Right lobe of liver (tissue), 6 donors: Measurements from ENCODE around the gene TXNDC15. TPM values are rescaled to one million over a fixed set of nuclear protein-coding genes. Genes with fewer than 3 reads are reported as not detected.
"Not testable (repeated sequence)": the region's sequence is repeated elsewhere in the genome, so short reads cannot be mapped to it uniquely, and the experiment has no call there.

Source experiments
- ATAC-seq, 4 donors: fragments of 200-7000 bp; cut with Tn5 transposase; one replicate each; pipeline ENCODE4 v1.9.1; 2020; ENCODE audit warnings: mild to moderate bottlenecking in 4 of 4, moderate library complexity in 4 of 4
- DNase-seq, 3 donors: peaks; one replicate each; pipeline ENCODE4 v3.0.0-alpha.2; 2020
- H3K27ac ChIP-seq, 3 donors: fragments of 200-600 bp; one replicate each; pipeline ENCODE4 v1.8.0; 2022
- H3K27me3 ChIP-seq, 2 donors: fragments of 200-600 bp; one replicate each; pipeline ENCODE4 v1.8.0; 2022
- H3K36me3 ChIP-seq, 4 donors: fragments of 200-600 bp; sonication (generic) in 1 of 4; one replicate each; pipeline versions ENCODE4 v1.5.1 to v1.8.0; 2017 to 2022; ENCODE audit warnings: control low read depth in 1 of 4
- H3K4me1 ChIP-seq, 4 donors: fragments of 200-600 bp; sonication (generic) in 1 of 4; one replicate each; pipeline versions ENCODE4 v1.5.1 to v1.8.0; 2017 to 2022; ENCODE audit warnings: control low read depth in 1 of 4
- H3K4me3 ChIP-seq, 3 donors: fragments of 200-600 bp; one replicate each; pipeline ENCODE4 v1.8.0; 2022
- H3K9me3 ChIP-seq, 4 donors: fragments of 200-600 bp; sonication (generic) in 1 of 4; one replicate each; pipeline versions ENCODE4 v1.5.1 to v1.8.0; 2017 to 2022; ENCODE audit warnings: control low read depth in 1 of 4
- POLR2A ChIP-seq: fragments of 450-650 bp; IDR thresholded peaks from one replicate; pipeline ENCODE4 v1.6.1; 2017; ENCODE audit warnings: antibody characterized with exemption, mild to moderate bottlenecking
- WGBS: methylation state at CpG from one replicate; pipeline ENCODE4 v1.1.6; 2018; ENCODE audit warnings: low coverage, low lambda C conversion rate; ENCODE audit not compliant: insufficient coverage; ENCODE audit errors: missing lambda C conversion rate; 5-methylcytosine and 5-hydroxymethylcytosine counted together
- intact Hi-C, 2 donors: fragments of 100-400 bp; cut with DNase I; formaldehyde crosslinking; loops; one replicate each; pipeline versions ENCODE4 v1.11.2 to v1.14.1; 2022
- total RNA-seq, 6 experiments: library from RNA; depleted of rRNA in 2 of 6; stranded (reverse); fragments of >200 nt in 2 of 6; fragmentation: NEBNext Ultra II Directional in 3 of 6; extraction: Animal tissue kit (Norgen Biotek cat#: 25700) in 3 of 6; gene quantifications; one replicate each; pipeline versions ENCODE4 v1.1.0 to v1.2.4, GENCODE V29; 2016 to 2023
- TF ChIP-seq, protein P1 (sequence below), 4 donors: fragments of 200-600 bp in 3 of 4; fragments of 450-650 bp in 1 of 4; IDR thresholded peaks; one replicate each; pipeline versions ENCODE4 v1.5.1 to v1.8.0; 2016 to 2022; ENCODE audit warnings: antibody characterized with exemption in 4 of 4, mild to moderate bottlenecking in 2 of 4
- donor health status: DM: no; HTN: yes; CAD: no.
- donor health status: DM: no; HTN: no; CAD: no.
- donor health status: DM: no; HTN: no; CAD: no.
- donor health status: DM: no; HTN: yes; CAD: no.
- donor health status: DM: no; HTN: yes; CAD: no.

Gene TXNDC15
- total RNA-seq, 6 experiments from 2014 or later: 20.8 to 30.9 (median 28.2) TPM

DNA sequence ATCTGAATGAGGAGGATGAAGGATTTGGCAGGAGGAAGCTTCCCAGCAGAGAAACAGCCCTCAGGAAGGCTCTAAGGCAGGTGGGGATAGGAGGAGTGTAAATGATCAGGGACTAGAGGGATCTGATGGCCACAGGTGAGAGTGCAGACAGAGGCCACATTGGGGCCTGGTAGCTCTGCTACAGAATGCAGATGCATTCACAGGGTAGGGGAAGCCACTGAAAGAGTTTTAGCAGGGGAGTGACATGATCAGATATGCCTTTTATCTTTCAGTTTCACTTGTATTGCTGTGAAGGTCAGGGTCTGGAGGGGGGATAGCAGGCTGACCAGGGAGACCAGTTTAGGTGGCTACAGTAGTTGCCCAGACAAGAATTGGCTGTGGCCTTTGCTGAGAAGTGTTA, 3.0 kb downstream of the TXNDC15 start:
- Histone ChIP-seq H3K27ac (no peak overlapping the region), H3K4me1 (peaks cover 0 to 8% (median 0%) of the 10 kb centered on the region in 4 donors), H3K9me3 (no peaks in the 10 kb centered on the region), H3K36me3 (no peaks in the 10 kb centered on the region), H3K4me3 (no peak overlapping the region), H3K27me3 (no peaks in the 10 kb centered on the region)
- ATAC-seq: no peak
- TF ChIP-seq POLR2A: no peak
- TF ChIP-seq, protein P1, sequence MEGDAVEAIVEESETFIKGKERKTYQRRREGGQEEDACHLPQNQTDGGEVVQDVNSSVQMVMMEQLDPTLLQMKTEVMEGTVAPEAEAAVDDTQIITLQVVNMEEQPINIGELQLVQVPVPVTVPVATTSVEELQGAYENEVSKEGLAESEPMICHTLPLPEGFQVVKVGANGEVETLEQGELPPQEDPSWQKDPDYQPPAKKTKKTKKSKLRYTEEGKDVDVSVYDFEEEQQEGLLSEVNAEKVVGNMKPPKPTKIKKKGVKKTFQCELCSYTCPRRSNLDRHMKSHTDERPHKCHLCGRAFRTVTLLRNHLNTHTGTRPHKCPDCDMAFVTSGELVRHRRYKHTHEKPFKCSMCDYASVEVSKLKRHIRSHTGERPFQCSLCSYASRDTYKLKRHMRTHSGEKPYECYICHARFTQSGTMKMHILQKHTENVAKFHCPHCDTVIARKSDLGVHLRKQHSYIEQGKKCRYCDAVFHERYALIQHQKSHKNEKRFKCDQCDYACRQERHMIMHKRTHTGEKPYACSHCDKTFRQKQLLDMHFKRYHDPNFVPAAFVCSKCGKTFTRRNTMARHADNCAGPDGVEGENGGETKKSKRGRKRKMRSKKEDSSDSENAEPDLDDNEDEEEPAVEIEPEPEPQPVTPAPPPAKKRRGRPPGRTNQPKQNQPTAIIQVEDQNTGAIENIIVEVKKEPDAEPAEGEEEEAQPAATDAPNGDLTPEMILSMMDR (IDR thresholded peaks at IDR 0.05): no peak
- intact Hi-C loops: no loop called here
- no peak for DNase-seq

DNA sequence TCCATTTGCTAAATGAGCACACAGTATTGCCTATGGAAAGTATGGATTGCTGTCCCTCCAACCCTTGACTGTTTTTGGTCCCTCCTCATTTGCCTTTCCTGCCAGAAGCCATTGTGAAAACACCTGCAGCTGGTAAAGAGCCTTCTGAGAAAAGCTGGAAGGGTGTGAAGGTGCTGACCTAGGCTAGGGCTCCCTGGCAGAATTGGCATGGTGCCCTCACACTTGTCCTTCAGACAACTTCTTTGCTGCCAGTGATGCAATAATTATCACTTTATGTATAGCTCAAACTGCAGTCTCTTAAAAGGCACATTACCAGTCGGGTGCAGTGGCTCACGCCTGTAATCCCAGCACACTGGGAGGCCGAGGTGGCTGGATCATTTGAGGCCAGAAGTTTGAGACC, 4.2 kb downstream of the TXNDC15 start:
- DNase-seq: no peak
- H3K27me3 ChIP-seq: no peaks in the 10 kb centered on the region
- no peak for TF ChIP-seq POLR2A
- TF ChIP-seq, protein P1 (IDR thresholded peaks at IDR 0.05): no peak
- 80% methylated on average over 1 of the region's 3 CpGs for WGBS
- intact Hi-C loops: no loop called here
- H3K27ac ChIP-seq: no peak overlapping the region
- no peaks in the 10 kb centered on the region for H3K9me3 ChIP-seq
- H3K4me1 ChIP-seq: peaks cover 0 to 8% (median 0%) of the 10 kb centered on the region in 4 donors
- ATAC-seq: no peak
- H3K36me3 ChIP-seq: no peaks in the 10 kb centered on the region
- H3K4me3 ChIP-seq: no peak overlapping the region

DNA sequence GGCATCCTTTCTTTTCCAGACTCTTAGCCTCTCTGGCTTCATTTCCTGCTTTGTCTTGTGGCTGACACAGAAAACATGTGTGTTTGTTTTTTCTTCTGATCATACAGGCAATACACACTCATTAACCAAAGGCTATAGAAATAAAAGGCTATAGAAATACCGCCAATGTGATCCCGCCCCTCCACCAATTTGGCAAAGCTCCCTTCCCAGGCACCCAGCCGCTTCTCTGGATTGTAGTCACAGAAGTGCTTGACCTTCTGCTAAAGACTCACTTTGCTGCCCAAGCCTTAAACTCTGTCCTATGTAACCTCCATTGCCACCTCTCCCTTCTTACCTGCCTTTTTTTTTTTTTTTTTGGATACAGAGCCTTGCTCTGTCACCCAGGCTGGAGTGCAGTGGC, 5.3 kb downstream of the TXNDC15 start:
- TF ChIP-seq, protein P1 (IDR thresholded peaks at IDR 0.05): no peak
- no peak for TF ChIP-seq POLR2A
- H3K27ac ChIP-seq: no peak overlapping the region
- no peaks in the 10 kb centered on the region for H3K27me3 ChIP-seq
- intact Hi-C loops: no loop called here
- DNase-seq (no peak), ATAC-seq (no peak)
- 89% methylated on average over 3 of the region's 3 CpGs for WGBS
- no peaks in the 10 kb centered on the region for H3K9me3 ChIP-seq
- H3K4me3 ChIP-seq: no peak overlapping the region
- H3K36me3 ChIP-seq: no peaks in the 10 kb centered on the region
- peaks cover 0 to 4% (median 0%) of the 10 kb centered on the region in 4 donors for H3K4me1 ChIP-seq

DNA sequence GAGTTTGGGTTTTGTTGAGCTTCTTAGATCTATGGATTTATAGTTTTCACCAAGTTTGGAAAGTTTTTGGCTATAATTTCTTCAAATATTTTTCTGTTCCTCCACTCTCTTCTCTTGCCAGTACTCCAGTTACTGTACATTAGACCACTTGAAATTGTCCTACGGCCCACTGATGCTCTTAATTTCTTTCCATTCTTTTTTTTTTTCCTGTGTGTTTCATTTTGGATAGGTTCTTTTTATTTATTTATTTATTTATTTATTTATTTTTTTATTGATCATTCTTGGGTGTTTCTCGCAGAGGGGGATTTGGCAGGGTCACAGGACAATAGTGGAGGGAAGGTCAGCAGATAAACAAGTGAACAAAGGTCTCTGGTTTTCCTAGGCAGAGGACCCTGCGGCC, 6.8 kb downstream of the TXNDC15 start:
- H3K27me3 ChIP-seq, intact Hi-C loops, H3K4me1 ChIP-seq, H3K36me3 ChIP-seq, H3K27ac ChIP-seq, H3K4me3 ChIP-seq, DNase-seq, H3K9me3 ChIP-seq, ATAC-seq: not testable (repeated sequence)
- 100% methylated on average over 1 of the region's 3 CpGs for WGBS

DNA sequence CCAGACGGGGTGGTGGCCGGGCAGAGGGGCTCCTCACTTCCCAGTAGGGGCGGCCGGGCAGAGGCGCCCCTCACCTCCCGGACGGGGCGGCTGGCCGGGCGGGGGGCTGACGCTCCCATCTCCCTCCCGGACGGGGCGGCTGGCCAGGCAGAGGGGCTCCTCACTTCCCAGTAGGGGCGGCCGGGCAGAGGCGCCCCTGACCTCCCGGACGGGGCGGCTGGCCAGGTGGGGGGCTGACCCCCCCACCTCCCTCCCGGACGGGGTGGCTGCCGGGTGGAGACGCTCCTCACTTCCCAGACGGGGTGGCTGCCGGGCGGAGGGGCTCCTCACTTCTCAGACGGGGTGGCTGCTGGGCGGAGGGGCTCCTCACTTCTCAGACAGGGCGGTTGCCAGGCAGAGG, 7.5 kb downstream of the TXNDC15 start:
- DNase-seq, intact Hi-C loops, H3K36me3 ChIP-seq, H3K9me3 ChIP-seq, H3K27me3 ChIP-seq, H3K4me1 ChIP-seq, H3K27ac ChIP-seq, H3K4me3 ChIP-seq, ATAC-seq: not testable (repeated sequence)
- WGBS: no CpG with 5 or more reads among the region's 30 CpGs

DNA sequence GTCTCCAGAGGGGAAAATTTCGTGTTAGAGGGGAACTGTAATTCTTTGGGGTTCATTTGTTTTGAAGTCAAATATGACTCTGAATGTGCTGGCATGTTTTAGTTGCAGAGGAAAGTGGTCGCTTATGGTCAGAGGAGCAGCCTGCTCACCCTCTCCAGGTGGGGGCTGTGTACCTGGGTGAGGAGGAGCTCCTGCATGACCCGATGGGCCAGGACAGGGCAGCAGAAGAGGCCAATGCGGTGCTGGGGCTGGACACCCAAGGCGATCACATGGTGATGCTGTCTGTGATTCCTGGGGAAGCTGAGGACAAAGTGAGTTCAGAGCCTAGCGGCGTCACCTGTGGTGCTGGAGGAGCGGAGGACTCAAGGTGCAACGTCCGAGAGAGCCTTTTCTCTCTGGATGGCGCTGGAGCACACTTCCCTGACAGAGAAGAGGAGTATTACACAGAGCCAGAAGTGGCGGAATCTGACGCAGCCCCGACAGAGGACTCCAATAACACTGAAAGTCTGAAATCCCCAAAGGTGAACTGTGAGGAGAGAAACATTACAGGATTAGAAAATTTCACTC, 13.5 kb downstream of the TXNDC15 start:
- no peak overlapping the region for H3K27ac ChIP-seq
- TF ChIP-seq POLR2A: no peak
- TF ChIP-seq, protein P1 (IDR thresholded peaks at IDR 0.05): no peak
- ATAC-seq (no peak), DNase-seq (no peak)
- intact Hi-C loops: no loop called here
- H3K4me1 ChIP-seq: peaks cover 0 to 8% (median 0%) of the 10 kb centered on the region in 4 donors
- no peaks in the 10 kb centered on the region for H3K9me3 ChIP-seq
- 89% methylated on average over 10 of the region's 14 CpGs for WGBS
- no peaks in the 10 kb centered on the region for H3K27me3 ChIP-seq
- no peaks in the 10 kb centered on the region for H3K36me3 ChIP-seq
- no peak overlapping the region for H3K4me3 ChIP-seq
